Naive thymus-derived CD4-positive, alpha-beta T cell (primary cell): ENCODE measurements around the gene PNMA8C. TPM values are rescaled to one million over a fixed set of nuclear protein-coding genes. Genes with fewer than 3 reads are reported as not detected.
"Not testable (repeated sequence)": the region's sequence is repeated elsewhere in the genome, so short reads cannot be mapped to it uniquely, and the experiment has no call there.

Experiments
- ATAC-seq: fragments of 150-1000 bp; cut with Tn5 transposase; 2 replicates; pipeline ENCODE4 v1.10.0; 2021; ENCODE audit warnings: mild to moderate bottlenecking, moderate library complexity
- CTCF ChIA-PET: fragments of 350-600 bp; sonication (Branson Sonifier 250); formaldehyde crosslinking; loops from one replicate; lab custom pipeline; 2021; ENCODE audit warnings: antibody characterized with exemption; lab: Charles Lee
- POLR2A ChIA-PET: fragments of 350-600 bp; sonication (Branson Sonifier 250); formaldehyde crosslinking; loops from one replicate; lab custom pipeline; 2021; ENCODE audit warnings: antibody characterized with exemption, inconsistent platforms; lab: Charles Lee
- DNase-seq, 9 donors: peaks; one replicate each; pipeline versions ENCODE4 v3.0.0 to v3.0.0-alpha.2; 2020 to 2022; ENCODE audit warnings: mixed read lengths in 1 of 9
- H3K27ac ChIP-seq: one replicate; pipeline ENCODE4 v1.7.0; 2013; ENCODE audit warnings: mild to moderate bottlenecking, low read depth, low read length, moderate library complexity
- H3K27me3 ChIP-seq, 2 donors: one replicate each; pipeline ENCODE4 v1.7.0; 2013; ENCODE audit warnings: low read length in 2 of 2, mild to moderate bottlenecking in 2 of 2, moderate library complexity in 2 of 2; ENCODE audit not compliant: control insufficient read depth in 2 of 2, insufficient read depth in 2 of 2
- H3K36me3 ChIP-seq, 3 experiments: 1 replicate in 2 of 3; 2 replicates in 1 of 3; pipeline ENCODE4 v1.7.0; 2013; ENCODE audit warnings: low read length in 3 of 3, mild to moderate bottlenecking in 3 of 3, moderate library complexity in 1 of 3; ENCODE audit not compliant: insufficient read depth in 3 of 3, control insufficient read depth in 2 of 3
- H3K4me1 ChIP-seq, 2 donors: one replicate each; pipeline ENCODE4 v1.7.0; 2013; ENCODE audit warnings: low read length in 2 of 2, mild to moderate bottlenecking in 2 of 2, moderate library complexity in 1 of 2; ENCODE audit not compliant: control insufficient read depth in 2 of 2, insufficient read depth in 2 of 2
- H3K4me3 ChIP-seq: 2 replicates; pipeline ENCODE4 v1.7.0; 2013; ENCODE audit warnings: mild to moderate bottlenecking, low read length
- H3K9me3 ChIP-seq, 3 experiments: 1 replicate in 2 of 3; 2 replicates in 1 of 3; pipeline ENCODE4 v1.7.0; 2013; ENCODE audit warnings: low read length in 3 of 3; ENCODE audit not compliant: control insufficient read depth in 2 of 3
- H3K27ac Mint-ChIP-seq, 9 donors: one replicate each; pipeline ENCODE4 v1.8.0; 2020 to 2022; ENCODE audit warnings: mixed read lengths in 9 of 9, mild to moderate bottlenecking in 8 of 9, moderate library complexity in 5 of 9, inconsistent platforms in 2 of 9
- H3K27me3 Mint-ChIP-seq, 5 donors: one replicate each; pipeline ENCODE4 v1.8.0; 2021 to 2022; ENCODE audit warnings: mixed read lengths in 5 of 5, mild to moderate bottlenecking in 1 of 5
- H3K36me3 Mint-ChIP-seq, 5 donors: one replicate each; pipeline ENCODE4 v1.8.0; 2020 to 2022; ENCODE audit warnings: mixed read lengths in 5 of 5, mild to moderate bottlenecking in 3 of 5, inconsistent platforms in 1 of 5
- H3K4me1 Mint-ChIP-seq, 7 donors: one replicate each; pipeline ENCODE4 v1.8.0; 2020 to 2022; ENCODE audit warnings: mixed read lengths in 7 of 7, mild to moderate bottlenecking in 3 of 7, inconsistent platforms in 1 of 7
- H3K4me3 Mint-ChIP-seq, 10 donors: one replicate each; pipeline ENCODE4 v1.8.0; 2020 to 2022; ENCODE audit warnings: mild to moderate bottlenecking in 10 of 10, mixed read lengths in 10 of 10, moderate library complexity in 6 of 10, inconsistent platforms in 2 of 10
- H3K9me3 Mint-ChIP-seq, 11 donors: one replicate each; pipeline ENCODE4 v1.8.0; 2020 to 2022; ENCODE audit warnings: mixed read lengths in 11 of 11, mild to moderate bottlenecking in 4 of 11, inconsistent platforms in 1 of 11, moderate library complexity in 1 of 11
- intact Hi-C, 2 donors: fragments of 100-400 bp; cut with micrococcal nuclease; formaldehyde crosslinking; loops; one replicate each; pipeline ENCODE4 v1.15.1; 2023
- polyA plus RNA-seq, 2 donors: library from polyadenylated mRNA; unstranded; fragments of 300-500 nt; fragmentation: Illumina TruSeq; gene quantifications; one replicate each; pipeline ENCODE4 v1.2.3, GENCODE V29; 2021
- total RNA-seq, 6 experiments: library from RNA in 5 of 6; stranded (reverse) in 5 of 6; gene quantifications; 1 replicate in 5 of 6; 2 replicates in 1 of 6; pipeline ENCODE4 v1.2.3 and lab custom pipeline; 2021 to 2026

Gene PNMA8C
- total and polyA plus RNA-seq, 7 experiments from 2014 or later: not detected

DNA sequence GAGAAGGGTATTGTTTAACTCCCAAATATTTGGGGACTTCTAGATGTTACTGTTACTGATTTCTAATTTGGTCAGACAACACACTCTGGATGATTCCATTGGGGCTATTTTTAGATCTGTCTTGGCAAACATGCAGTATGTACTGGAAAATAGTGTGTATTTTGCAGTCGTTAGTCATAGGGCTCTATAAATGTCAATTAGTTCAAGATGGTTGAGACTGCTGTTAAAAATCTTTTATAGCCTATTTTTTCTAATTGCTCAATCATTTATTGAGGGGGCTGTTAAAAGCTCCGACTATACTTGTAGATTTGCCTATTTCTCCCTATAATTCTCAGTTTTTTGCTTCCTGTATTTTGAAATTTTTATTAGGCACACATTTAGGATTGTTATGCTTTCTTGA is 50.5 kb downstream of the PNMA8C start:
- Mint-ChIP-seq H3K36me3 (peaks cover 13 to 62% (median 32%) of the 10 kb centered on the region in 5 donors), H3K27me3 (no peaks in the 10 kb centered on the region), H3K27ac (no peak overlapping the region), H3K9me3 (no peaks in the 10 kb centered on the region), H3K4me3 (no peak overlapping the region), H3K4me1 (peaks cover 0 to 14% (median 9%) of the 10 kb centered on the region in 7 donors)
- Histone ChIP-seq H3K27ac (no peak overlapping the region), H3K27me3 (no peaks in the 10 kb centered on the region), H3K9me3 (no peaks in the 10 kb centered on the region), H3K36me3 (peaks cover 0 to 75% (median 4%) of the 10 kb centered on the region in 3 experiments), H3K4me3 (no peak overlapping the region), H3K4me1 (no peaks in the 10 kb centered on the region)
- intact Hi-C loops: no loop called here
- DNase-seq (no peak), ATAC-seq (no peak)
- ChIA-PET POLR2A (no interaction called here), CTCF (interaction anchor here (0.9 kb wide), 1 partner anchor 136 kb away, joined by 3 read pairs; no protein-coding TSS in a partner anchor)

DNA sequence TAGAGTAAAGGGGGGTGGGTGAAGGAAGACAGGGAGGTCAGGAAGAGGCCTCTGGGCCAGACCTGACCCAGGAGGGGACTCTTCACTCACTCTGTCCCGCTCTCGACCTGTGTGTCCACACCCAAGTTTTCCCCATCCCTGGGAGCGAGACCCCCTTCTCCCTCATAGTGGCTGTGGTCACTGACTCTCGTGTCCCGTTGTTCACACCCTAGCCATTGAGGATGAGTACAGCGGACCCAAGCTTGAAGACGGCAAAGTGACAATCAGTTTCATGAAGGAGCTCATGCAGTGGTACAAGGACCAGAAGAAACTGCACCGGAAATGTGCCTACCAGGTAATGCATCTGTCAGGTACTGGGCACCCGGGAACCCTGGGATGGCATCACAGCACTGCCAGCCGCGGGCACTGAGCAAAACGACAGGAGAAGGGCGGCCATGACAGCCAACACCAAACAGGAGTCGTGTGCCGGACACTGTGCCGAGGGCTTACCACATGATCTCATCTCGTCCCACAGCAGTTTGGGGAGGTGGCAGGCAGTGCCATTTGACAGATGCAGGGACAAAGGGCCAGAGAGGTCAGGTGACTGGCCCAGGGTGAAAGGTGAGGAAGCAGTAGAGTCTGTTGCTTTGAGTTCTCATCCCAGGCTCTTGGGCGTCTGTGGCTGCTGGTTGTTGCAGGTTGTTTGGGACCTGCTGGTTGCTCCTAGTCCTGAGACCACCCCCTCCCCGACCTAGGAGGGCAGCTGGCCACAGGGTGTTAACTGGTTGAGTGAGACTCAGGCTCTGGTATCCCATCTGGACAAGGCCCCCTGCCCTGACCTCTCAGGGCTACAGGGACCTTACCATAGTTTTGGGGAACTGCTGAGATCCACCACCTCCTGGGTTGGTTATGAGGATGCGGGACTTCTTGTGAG is 52.2 kb downstream of the PNMA8C start:
- peaks cover 6 to 28% (median 18%) of the 10 kb centered on the region in 7 donors for H3K4me1 Mint-ChIP-seq
- CTCF ChIA-PET: no interaction called here

DNA sequence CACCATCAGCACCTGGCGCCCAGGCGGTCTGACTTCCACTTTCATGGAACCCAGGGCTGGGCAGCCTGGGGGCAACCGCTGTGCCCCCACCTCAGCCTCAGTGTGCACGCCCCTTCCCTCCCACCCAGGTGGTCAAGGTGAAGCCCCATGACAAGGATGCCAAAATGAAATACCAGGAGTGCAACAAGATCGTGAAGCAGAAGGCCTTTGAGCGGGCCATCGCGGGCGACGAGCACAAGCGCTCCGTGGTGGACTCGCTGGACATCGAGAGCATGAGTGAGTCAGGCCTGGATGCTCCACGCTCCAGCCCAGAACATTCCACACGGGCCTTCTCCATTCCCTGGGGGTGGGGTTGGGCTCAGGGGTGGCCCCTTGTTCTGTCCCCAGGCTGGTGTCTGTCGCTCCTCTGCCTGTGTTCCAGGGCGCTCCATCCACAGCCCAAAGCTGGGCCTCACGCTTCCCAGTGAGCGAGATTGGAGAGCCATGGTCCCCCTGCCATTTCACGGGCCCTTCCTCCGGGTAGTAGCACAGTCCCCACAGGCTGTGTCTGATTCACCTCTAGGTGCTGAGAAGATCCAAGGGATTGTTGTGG is 53.2 kb downstream of the PNMA8C start:
- H3K36me3 ChIP-seq: peaks cover 0 to 48% (median 4%) of the 10 kb centered on the region in 3 experiments
- peak overlapping the region in 1 of 9 donors; percentile 56 for H3K27ac Mint-ChIP-seq
- intact Hi-C loops: not testable (repeated sequence)

More for the DNA sequence above, 52.2 kb downstream of the PNMA8C start:
- no peaks in the 10 kb centered on the region for H3K27me3 Mint-ChIP-seq
- no peak overlapping the region for H3K4me3 ChIP-seq
- peaks cover 7 to 49% (median 23%) of the 10 kb centered on the region in 5 donors for H3K36me3 Mint-ChIP-seq
- H3K36me3 ChIP-seq: peaks cover 0 to 58% (median 4%) of the 10 kb centered on the region in 3 experiments
- no peak overlapping the region for H3K4me3 Mint-ChIP-seq
- H3K4me1 ChIP-seq: peaks cover under 1 to 2% of the 10 kb centered on the region in 2 donors
- intact Hi-C loops: no loop called here
- no peak overlapping the region for H3K27ac ChIP-seq
- H3K27ac Mint-ChIP-seq: peak overlapping the region in 2 of 9 donors; percentile 33 to 51
- POLR2A ChIA-PET: no interaction called here
- no peak for ATAC-seq
- DNase-seq: no peak
- H3K27me3 ChIP-seq: no peaks in the 10 kb centered on the region
- H3K9me3 Mint-ChIP-seq: no peaks in the 10 kb centered on the region
- no peaks in the 10 kb centered on the region for H3K9me3 ChIP-seq

More for the DNA sequence above, 53.2 kb downstream of the PNMA8C start:
- H3K9me3 Mint-ChIP-seq, H3K4me3 ChIP-seq, H3K9me3 ChIP-seq, ATAC-seq, H3K27me3 Mint-ChIP-seq, DNase-seq, POLR2A ChIA-PET, H3K4me3 Mint-ChIP-seq, H3K4me1 ChIP-seq, H3K27ac ChIP-seq, H3K27me3 ChIP-seq, CTCF ChIA-PET: not testable (repeated sequence)
- Mint-ChIP-seq H3K4me1 (peaks cover 11 to 29% (median 23%) of the 10 kb centered on the region in 7 donors), H3K36me3 (peaks cover 0 to 46% (median 19%) of the 10 kb centered on the region in 5 donors)

Other genes with a start within 250 kb of the PNMA8C start
- not detected for gene IGFL1, start 199.2 kb downstream of the PNMA8C start, total RNA-seq
- gene IGFL1, start 199.2 kb downstream of the PNMA8C start, polyA plus RNA-seq: not detected
- not detected for gene HIF3A, start 131.9 kb downstream of the PNMA8C start, total RNA-seq
- gene HIF3A, start 131.9 kb downstream of the PNMA8C start, polyA plus RNA-seq: not detected
- 100 to 1,000 TPM in 1 of 5 experiments, 10 to 100 TPM in 4; 41.4 to 107 (median 52.0) TPM for gene PPP5C, start 81.8 kb downstream of the PNMA8C start, total RNA-seq
- 10 to 100 TPM; 17.4 to 34.8 TPM for gene PPP5C, start 81.8 kb downstream of the PNMA8C start, polyA plus RNA-seq
- gene CCDC8, start 15.4 kb downstream of the PNMA8C start, total RNA-seq: not detected
- gene CCDC8, start 15.4 kb downstream of the PNMA8C start, polyA plus RNA-seq: not detected
- gene PNMA8A, start 42.6 kb upstream of the PNMA8C start, total RNA-seq: under 1 TPM in 2 of 5 experiments, not detected in 3; 0.62 to 0.86 TPM
- gene PNMA8A, start 42.6 kb upstream of the PNMA8C start, polyA plus RNA-seq: not detected
- gene PNMA8B, start 66.9 kb upstream of the PNMA8C start, total RNA-seq: 1 to 10 TPM in 2 of 5 experiments, under 1 TPM in 2, not detected in 1; 0.24 to 2.3 (median 1.5) TPM
- 1 to 10 TPM; 1.0 to 1.8 TPM for gene PNMA8B, start 66.9 kb upstream of the PNMA8C start, polyA plus RNA-seq
- 100 to 1,000 TPM; 203 to 517 (median 266) TPM for gene CALM3, start 172.4 kb upstream of the PNMA8C start, total RNA-seq
- gene CALM3, start 172.4 kb upstream of the PNMA8C start, polyA plus RNA-seq: 100 to 1,000 TPM; 242 to 254 TPM
- 10 to 100 TPM in 1 of 5 experiments, 1 to 10 TPM in 4; 4.2 to 99.1 (median 4.9) TPM for gene PTGIR, start 196.2 kb upstream of the PNMA8C start, total RNA-seq
- gene PTGIR, start 196.2 kb upstream of the PNMA8C start, polyA plus RNA-seq: 10 to 100 TPM in 1 of 2 donors, 1 to 10 TPM in 1; 5.1 to 13.2 TPM
- gene GNG8, start 207.3 kb upstream of the PNMA8C start, total RNA-seq: 10 to 100 TPM in 1 of 5 experiments, 1 to 10 TPM in 1, not detected in 3; 3.2 to 12.3 TPM
- 1 to 10 TPM in 1 of 2 donors, not detected in 1; 9.7 TPM for gene GNG8, start 207.3 kb upstream of the PNMA8C start, polyA plus RNA-seq
- 1 to 10 TPM in 1 of 5 experiments, under 1 TPM in 3, not detected in 1; 0.11 to 1.3 (median 0.34) TPM for gene DACT3, start 232.2 kb upstream of the PNMA8C start, total RNA-seq
- under 1 TPM in 1 of 2 donors, not detected in 1; 0.07 TPM for gene DACT3, start 232.2 kb upstream of the PNMA8C start, polyA plus RNA-seq